Measurements from ENCODE around the gene GAS2L1.

GAS2L1 gene

DNA sequence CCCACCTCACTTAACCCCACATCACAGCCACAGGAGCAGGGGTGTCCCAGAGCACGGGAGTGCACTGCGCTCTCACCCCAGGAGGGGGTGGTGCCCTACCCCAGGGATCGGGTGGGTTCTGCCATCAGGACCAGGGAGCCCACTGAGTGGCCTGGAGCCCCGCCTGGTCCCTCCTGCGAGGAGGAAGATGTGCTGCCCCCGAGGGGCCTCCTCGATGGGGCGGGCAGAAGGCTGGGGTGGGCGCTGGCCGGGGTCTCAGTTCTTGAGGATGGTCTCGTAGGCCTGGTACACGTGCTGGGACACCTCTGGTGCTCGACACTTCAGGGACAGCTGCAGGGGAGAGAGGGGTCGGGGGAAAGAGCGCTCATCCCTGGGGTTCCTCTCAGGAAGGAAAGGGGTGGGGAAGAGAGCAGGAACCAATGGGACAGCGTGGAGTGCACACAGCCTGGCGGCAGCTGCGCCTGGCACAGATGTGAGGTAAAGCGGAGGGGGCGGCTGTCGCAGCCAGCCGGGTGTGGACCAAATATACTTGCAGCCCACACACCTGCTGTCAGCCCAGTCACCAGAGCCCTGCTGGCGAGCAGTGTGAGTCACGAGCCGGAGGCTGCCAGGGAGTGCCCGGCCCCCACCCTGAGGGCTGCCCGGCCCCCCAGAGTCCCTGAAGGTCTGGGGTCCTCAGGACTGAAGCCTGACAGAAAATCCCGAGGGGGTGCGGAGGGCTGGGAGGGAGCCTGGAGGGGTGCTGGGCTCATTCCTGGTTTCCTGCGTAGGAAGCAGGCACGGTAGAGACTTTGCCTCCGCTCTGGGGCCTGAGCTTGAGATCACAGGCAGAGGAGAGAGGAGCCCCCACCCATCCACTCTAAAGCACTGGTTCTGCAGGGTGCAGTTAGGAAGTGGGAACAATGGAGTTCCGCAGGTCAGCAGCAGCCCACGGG, 22.4 kb downstream of the GAS2L1 start:
- FAIRE-seq: no peak

DNA sequence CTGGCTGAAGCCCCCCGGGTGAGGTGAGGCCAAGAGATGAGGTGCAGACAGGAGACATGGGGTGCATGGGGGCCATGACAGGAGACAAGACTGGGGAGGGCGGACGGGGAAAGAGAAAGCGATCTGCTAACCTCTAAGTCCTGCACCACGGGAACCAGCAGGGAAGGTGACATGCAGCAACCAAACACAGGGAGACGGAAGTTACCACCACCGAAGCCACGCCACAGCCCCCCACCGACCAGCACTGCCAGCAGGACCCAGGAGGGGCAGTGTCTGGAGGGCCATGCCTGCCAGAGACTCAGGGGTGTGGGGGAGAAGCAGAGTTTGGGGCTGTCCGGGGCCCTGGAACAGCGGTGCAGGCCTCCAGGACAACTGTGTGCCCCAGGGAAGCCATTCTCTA, 23.1 kb downstream of the GAS2L1 start:
- FAIRE-seq: no peak

DNA sequence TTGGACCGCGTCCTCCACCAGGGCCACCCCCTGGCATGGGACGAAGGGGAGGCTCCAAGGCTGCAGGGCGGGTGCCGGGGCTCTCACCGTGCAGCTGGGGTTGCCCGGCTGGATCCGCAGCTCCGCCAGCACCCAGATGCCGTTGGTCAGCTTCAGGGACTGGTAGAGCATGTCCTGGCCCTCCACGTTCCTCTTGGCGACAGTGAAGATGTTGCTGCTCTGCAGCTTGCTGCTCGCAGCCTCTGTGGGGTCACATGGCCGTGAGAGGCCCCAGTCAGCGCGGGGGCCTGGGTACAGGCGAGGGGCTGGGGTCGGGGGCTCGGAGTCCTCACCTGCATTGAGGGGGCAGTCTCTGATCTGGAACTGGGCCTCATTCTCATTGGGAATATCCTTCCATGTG, 23.8 kb downstream of the GAS2L1 start:
- FAIRE-seq: no peak

DNA sequence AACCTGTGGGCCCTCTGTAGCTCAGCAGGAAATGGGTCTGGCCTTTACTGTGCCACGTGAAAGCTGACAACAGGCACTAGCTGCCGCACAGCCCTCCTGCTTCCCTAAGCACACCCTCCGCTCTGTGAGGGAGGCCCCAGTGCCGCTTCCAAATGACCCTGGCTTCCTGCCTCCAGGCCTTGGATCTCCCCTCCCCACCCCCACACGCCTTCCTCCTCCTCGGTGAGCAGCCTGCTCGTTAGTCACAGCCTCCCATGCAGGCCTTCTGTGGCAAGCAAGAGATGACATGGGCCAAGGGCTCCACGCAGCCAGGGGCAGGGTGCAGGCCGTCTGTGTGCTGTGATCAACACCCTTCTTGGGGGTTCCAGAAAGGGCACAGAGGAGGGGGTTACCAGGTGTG, 24.3 kb downstream of the GAS2L1 start:
- no peak for FAIRE-seq

DNA sequence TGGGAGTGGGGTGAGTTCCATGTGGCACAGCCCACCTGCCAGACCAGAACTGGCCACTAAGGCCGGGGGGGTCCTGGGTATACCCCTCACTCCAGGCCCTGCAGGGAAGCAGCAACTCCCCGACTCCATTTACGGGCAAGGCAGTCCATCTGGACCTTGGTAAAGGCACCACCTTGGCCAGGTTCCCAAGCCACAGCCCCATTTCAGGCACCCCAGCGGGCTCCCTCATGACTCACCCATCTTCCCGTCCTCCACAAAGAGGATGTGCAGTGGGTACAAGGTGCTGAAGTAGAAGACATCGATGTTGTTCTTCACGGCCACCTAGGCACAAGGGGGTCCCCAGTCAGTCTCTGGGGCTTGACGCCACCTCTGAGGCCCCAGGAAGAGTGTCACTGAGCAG, 24.8 kb downstream of the GAS2L1 start:
- FAIRE-seq: no peak

DNA sequence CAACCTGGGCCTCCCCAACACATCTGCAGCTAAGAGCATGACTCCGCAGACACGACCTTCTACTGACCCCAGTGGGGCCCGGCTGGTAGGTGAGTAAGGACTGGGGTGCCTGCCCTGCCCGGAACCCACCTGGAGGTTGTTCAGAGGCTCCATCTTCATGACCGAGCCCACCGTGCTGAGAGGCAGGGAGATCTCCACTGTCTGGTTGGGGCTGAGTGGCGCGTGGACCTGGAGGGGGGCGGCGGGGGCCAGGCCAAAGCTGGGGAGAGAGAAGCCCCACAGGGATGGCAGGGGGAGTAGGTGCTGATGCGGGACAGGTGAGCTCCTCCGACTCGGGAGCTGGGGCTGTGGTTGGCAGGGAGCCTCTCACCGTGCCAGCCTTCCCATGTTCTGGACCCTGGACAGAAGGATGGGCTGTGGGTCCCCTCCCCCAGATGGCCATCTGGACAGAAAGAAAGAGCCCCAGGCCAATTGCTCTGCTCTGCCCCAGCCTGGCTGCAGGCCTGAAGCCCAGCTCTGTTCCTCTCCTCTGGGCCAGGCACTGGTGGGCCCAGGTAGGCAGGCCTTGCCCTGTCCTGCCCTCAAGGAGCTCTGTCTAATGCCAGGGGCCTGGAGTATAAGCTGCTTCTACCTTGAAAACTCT, 25.3 kb downstream of the GAS2L1 start:
- FAIRE-seq: no peak

DNA sequence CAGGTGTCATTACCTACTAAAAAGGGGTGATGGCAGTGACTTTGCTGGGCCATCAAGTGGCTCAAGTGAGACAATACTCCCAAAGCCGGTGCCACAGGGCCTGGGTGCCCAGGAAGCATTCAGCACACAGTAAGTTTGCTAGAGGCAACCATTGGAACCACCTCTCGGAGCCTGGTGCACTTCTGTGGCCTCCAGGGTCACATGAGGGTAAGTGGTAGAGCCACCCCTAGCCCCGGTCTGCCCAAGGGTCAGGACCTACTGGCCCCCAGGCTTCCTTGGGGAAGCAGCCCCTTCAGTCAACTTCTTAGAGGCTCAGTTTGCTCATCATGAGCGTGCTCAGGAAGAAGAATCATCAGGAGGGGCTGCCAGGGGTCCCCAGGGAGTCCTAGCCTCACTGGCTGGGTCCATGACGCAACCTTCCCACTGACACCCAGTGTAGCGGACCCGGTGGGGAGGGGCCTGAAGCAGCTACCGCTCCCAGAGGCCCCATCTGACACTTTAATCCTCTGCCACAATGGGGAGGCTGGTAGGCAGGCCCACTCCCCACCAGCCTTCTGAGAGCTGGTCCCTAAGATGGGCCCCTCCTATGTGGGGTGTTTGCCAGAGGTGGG, 26.5 kb downstream of the GAS2L1 start:
- no peak for FAIRE-seq

DNA sequence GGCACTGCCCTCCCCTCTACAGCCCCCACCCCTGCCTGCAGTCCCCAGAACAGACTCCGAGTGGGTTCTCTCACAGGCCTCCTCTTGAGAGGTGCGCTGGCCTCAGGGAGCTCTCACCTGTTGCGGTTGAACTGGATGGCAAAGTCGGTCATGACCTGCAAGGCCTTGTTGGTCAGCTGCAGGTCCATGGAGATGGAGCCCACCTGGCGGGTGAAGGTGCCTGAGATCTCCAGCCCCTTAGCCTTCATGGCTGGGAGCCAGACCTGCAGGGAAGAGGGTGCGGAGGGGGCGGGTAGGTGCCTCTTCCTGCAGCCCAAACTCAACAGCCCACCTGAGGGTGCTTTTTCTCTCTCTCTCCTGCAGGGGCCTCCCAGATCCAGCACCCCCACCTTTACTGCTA, 27.7 kb downstream of the GAS2L1 start:
- FAIRE-seq: no peak

DNA sequence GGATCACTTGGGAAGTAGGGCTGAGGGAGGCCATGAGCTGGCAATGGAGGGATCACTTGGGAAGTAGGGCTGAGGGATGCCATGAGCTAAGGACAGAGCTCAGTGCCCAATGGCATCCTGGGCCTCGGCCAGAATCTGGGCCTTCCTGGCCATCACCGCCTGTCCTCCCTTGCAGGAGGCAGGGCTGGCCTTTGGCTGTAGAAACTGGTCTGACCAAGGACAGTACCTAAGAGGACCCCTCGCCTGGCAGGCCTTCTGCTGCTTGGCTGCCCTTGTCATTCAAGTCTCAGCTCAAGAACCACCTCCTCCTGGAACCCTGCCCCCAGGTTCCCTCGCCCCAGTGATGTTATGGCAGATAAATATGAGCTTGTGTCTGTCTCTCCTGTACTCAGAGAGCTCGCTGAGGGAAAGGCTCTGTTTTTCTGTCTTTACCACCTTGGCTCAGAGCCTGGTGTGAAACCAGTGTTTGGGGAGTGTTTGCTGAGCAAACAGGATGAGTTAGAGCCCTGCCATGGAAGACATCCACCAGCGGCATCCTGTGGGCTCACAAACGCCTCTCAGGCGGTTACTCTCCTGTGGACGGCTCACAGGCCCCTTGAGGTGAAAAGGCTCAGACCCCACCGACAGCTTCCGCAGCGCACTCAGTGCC, 28.4 kb downstream of the GAS2L1 start:
- no peak for FAIRE-seq

DNA sequence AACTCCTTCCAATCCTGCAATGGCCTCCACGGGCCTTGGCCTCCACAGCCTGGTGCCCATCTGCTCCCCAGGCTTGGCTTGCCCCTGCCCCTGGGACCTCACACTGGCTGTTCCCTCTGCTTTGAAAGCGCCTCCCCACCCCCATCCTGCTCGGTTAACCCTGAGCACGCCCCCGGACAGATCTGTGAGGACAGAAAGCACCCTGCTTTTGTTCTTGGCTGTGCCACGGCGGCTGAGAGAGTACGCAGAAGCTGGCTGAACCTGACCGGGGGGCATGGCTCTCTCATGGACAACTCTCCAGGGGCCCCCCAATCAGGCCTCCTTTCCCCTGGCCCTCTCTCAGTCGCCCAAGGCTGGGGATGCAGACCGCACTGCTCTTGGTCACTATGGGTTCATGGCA, 29.2 kb downstream of the GAS2L1 start:
- FAIRE-seq: no peak

DNA sequence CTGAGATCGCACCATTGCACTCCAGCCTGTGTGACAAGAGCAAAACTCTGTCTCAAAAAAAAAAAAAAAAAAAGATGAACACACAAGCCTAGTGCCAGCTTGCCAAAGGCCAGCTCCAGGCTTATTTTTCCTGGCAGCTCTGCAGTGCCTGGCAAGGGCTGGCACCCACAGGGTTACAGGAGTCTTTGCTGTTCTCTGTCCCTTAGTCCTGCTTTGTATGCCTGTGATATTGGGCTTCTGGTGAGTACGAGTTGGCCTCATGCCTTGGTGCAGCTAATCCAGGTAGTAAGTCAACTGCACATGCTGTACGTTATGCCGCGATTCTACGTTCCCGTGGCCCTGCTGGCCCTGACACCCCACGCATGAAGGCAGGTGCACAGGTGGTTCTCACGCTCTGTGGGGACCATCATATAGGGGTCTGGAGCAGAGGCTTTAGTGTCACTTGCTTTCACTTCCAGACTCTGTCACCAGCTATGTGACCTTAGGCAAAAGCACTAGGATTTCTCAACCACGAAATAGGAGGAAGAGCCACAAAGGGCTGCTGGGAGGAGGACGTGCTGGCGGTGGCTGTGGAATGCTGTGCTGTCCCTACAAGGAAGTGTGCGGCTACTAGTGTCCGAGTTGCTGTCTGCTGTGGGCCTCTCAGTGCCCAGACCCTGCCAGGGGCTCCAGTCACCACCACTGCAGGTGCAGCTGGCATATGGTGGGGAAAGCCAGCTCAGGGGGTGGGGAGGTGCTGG, 30.5 kb downstream of the GAS2L1 start:
- FAIRE-seq: no peak

DNA sequence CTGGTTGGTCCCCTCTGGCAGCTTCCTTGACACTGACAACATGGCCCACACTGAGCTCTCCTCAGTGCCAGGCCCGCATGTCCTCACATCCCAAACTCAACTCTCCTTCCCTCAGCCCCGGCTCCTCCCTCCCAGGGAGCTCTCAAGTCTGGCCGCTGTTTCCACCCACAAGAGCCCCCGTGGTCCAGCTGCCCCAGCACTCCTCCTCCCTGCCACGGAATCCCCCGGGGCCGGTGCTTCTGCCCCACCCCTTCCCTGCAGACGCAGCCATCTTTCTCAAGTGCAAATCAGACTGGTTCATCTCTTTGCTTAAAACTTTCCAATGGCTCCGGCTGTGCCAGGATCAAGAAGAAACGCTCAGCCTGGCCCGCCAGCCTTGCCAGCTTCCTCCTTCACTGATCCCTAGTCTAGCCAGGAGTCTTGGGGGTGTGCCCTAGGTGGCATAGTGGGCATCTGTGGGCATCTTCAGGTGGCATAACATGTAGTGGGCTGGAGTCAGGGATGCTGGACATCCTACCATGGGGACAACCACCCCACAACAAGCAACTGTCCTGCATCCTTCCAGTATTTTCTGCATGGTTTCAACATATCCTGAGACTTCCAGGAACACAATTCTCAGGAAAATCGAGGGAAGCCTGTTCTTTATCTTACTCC, 31.3 kb downstream of the GAS2L1 start:
- FAIRE-seq: no peak

DNA sequence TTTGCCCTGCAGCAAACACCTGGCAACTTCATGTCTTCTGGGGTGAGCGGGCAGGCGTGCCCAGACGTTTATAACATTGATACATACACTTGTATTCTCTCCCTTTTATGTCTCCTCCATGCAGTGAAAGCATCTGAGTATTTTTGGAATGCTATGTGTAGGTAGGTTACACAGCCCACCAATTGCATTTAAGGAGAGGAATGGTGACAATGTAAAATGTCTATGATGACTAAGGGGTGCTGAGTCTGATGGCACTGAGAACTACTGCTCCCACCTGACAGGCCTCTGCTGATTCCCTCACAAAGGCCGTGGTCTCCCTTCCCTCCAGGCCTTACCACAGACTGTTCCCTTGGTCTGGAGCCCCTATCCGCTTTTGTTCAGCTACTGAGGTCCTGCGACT, 31.9 kb downstream of the GAS2L1 start:
- FAIRE-seq: no peak

DNA sequence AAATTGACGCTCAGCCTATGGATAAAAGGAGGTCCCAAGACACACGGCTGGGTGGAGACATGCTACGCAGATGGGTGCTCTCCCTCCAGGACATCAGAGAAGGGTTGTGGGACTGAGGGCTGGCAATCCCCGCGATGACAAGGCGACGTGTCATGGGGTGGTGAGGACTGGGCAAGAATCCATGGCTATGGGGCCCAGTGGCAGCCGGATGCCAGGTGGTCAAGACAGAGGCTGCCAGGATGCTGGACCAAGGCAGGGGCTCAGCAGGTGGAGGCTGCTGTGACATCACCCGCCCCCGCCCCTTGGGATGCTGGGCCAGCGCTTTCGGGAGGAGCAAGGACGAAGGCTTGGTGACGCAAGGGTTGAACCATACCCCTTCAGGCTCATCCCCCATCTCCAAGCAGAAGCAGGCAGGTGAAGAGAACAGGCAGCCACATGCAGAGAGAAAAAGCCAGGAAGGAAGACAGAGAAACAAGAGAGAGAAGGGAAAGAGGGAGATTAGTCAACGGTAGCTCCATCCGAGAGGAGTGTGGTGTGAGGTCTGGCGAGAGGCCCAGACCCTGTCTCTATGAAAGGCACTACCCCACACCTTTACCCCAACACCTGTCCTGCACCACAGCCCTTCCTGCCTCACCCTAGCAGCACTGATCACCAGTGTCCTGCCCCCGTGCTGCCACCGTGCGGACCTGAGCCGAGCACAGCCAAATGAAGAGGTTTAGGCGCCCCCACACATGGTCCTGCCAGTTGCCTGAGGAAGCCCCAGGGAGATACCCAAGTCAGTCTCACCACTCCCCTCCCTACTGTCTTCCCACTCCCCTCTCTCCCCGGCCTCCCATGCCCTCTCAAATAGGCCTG, 33.2 kb downstream of the GAS2L1 start:
- no peak for FAIRE-seq

DNA sequence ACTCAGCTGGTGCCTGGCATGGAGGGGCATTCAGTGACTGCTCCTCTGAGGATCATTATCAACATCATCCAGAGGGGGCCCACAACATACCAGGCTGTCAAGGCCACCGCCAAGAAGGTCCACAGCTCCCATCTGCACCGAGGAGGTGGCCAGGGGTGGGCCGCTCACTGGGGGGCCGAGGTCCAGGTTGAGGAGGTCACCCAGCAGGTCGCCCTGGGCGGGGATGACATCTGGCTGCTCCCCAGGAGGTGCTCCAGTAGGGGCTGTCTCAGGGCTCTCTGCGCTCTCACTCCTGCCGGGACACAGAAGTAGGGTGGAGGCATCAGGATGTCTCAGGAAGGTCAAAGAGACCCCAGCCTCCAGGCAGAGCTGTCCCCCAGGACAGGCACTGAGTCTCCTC, 34.1 kb downstream of the GAS2L1 start:
- no peak for FAIRE-seq

DNA sequence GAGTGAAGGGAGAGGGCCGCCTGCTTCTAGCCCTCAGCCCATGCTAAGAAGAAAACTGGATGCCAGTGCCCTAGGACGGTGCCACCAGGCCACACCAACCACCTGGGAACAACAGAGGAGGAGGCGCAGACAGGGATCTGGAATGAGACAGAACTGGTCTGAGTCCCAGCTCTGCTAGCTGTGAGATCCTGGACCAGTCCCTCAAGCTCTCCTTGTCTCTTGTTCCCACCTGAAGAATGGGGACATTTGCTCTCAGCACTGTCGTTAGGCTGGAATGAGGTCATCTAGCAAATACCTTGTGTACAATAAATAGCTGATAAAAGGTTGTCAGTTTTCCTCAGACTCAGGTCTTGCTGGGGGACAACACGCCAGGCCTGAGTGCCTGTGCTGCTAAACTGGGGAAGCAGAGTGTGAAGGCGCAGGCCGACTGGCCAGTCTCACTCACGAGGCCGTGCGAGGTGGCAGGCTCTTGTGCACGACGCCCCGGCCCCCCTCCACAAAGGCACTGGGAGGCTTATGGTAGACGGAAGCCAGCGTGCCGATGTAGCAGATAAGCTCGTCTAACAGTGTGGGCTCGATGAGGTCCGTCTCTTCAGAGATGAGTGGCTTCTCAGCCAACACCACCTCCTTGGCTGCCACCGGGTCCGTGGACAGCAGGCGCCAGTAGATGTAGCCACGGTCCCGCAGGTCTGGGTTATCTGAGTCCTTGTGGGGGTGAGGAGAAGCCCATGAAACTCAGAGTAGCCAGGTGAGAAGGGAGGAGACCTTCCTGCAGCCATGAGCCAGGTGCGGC, 34.8 kb downstream of the GAS2L1 start:
- FAIRE-seq: no peak

DNA sequence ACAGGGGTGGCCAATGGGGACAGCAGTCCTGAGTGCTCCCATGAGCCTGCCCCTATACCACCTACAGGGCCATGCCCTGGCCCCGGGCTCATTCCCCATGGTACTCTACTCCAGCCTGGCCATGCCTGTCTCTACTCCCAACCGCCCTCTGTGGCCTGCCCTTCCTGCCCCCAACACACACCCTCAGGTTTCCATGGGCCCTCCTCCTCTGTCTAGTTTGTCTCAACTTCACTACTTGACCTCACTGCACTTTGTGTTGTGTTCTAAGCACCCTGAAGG, 35.3 kb downstream of the GAS2L1 start:
- no peak for FAIRE-seq

DNA sequence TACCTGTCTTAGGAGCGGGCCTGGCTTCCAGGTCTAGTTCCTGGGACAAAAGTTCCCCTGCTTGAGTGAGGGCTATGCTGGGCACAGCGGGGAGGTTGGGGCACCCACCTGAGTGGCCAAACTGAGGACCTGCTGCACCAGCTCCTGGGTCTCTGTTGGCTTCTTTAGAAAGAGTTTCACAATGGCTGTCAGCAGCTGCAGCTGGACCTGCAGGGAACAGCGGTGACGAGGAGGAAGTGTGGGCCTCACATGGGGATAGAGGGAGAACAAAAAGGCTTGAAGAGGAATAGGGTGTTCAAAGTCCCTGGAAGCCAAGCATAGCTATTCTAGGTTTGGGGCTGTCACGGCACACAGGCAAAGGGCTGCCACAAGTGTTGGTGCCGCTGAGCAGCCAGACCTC, 35.7 kb downstream of the GAS2L1 start:
- no peak for FAIRE-seq

DNA sequence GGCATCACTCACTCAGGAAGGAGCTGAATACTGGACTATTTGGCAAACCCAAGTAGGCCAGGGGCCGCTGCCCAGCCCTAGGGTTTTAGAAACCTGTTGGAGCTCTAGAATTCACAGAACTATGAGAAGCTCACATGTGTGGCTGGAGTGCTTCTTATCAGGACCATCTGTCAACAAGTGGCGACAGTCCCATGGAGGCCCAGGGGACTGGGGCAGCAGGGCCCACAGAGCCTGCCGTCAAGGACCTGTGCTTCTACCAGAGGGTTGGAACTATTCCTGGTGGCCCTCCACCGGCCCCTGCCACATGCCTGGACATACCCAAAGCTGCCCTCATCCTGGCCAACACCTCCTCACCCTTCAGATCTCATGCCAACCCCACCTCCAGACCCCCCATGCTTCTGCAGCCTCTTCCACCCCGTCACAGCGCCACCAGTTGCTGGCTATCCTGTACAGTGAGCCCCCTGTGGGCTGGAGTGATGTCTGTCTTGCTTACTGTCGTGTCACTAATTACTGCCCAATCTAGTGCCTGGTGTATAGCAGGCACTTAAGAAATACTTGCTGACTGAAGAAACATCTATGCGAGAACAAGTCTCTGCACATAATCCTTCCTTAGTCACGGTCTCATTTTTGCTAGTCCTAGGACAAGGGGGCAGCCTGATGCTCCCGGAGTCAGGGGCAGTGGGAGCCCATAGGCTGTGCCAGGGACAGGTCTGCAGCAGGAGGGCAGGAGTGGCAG, 36.3 kb downstream of the GAS2L1 start:
- FAIRE-seq: no peak

DNA sequence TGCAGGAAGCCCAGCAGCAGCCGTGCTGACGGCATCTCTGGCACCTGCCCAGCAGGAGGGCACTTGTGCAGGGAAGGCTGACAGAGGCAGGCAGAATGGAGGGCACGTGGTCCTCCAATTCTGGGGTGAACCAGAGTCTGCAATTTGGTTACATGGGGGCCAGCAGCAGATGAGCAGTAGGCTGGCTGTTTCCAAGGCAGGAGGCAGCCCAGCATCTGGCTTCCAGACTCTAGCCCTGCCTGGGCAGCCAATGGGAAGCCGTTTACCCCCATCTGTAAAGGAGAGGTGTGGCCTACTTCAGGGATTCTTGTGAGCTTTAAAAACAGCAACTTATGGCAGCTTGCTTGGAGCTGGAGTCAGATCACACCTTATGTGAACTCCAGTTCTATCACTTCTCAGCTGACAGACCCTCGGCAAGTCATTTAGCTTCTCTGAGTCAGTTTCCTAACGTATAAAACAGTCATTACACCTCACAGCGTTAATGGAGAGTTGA, 36.9 kb downstream of the GAS2L1 start:
- no peak for FAIRE-seq

All from islet of Langerhans (tissue), 1 donor.